ENCODE results near the gene MPRIP. TPM values are rescaled to one million over a fixed set of nuclear protein-coding genes. Genes with fewer than 3 reads are reported as not detected.

MPRIP gene
- total RNA-seq, 1 experiment from 2014 or later, result 132 TPM

DNA sequence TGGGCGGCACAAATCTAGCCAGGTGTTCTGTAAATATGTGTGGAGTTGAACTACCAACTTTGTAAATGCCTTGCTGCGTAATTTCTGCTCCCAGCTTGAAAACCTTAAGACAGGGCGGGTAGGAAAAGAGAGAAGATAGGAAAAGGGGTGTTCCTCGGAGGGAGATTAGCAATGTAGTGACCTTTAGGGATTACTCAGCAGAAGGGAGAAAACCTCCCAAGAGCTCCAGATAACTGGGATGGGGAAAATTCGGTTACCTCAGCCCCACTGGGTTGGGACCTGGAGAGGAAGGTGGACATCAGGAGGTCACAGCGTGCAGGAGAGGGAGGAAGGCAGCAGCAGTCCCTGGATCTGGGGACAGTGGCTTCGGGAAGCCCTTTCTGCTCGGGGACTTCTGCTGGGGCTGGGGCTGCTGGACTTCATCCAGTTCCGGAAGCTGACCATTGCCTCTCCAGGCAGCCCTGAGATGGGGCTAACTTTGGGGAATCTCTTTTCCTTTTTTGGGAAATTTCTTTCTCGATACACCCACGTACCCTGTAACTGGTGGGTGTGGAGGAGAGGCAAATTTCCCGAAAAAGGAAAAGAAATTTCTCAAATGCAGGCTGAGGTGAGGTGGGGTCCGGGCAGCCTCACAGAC is 39.2 kb downstream of the MPRIP start:
- no peak overlapping the region for H3K56ac ChIP-seq (ENCODE audit: insufficient read length, low read depth, low read length)
- no peak overlapping the region for H2BK12ac ChIP-seq (ENCODE audit: insufficient read length, low read depth, low read length)
- no peak overlapping the region for H2BK120ac ChIP-seq (ENCODE audit: low read depth, low read length, poor library complexity, severe bottlenecking)
- no peak overlapping the region for H2AK5ac ChIP-seq (ENCODE audit: insufficient read length, low read length)
- Mint-ChIP-seq H3K27ac (peak overlapping the region in 2 of 3 experiments; percentile 13 to 16; a peak in 3 of 7 replicates), H3K4me3 (no peak overlapping the region), H3K36me3 (ENCODE audit: insufficient read depth in 1 of 3, low read depth in 3 of 3) (peaks cover 3 to 43% (median 14%) of the 10 kb centered on the region in 3 experiments), H3K27me3 (ENCODE audit: low read depth) (no peaks in the 10 kb centered on the region), H3K9me3 (no peaks in the 10 kb centered on the region), H3K4me1 (peaks cover 4 to 9% of the 10 kb centered on the region in 2 experiments)
- no peak overlapping the region for H3K9ac ChIP-seq (ENCODE audit: extremely low read depth, insufficient read length, low read length)
- H3K4me2 ChIP-seq (ENCODE audit: insufficient read depth, insufficient read length, low read length), result no peak overlapping the region
- no peak overlapping the region for H2AFZ ChIP-seq (ENCODE audit: low read length)
- no peak overlapping the region for H2BK20ac ChIP-seq (ENCODE audit: low read depth, low read length, poor library complexity, severe bottlenecking)
- peaks cover 3% of the 10 kb centered on the region for H3K79me1 ChIP-seq (ENCODE audit: insufficient read depth, low read depth, low read length, poor library complexity, severe bottlenecking)
- no peaks in the 10 kb centered on the region for H3K23me2 ChIP-seq (ENCODE audit: insufficient read length, low read depth, low read length, poor library complexity, severe bottlenecking)
- no peak overlapping the region for H3K14ac ChIP-seq (ENCODE audit: insufficient read depth, low read length)
- H2BK15ac ChIP-seq (ENCODE audit: low read depth, low read length), result no peak overlapping the region
- no peak overlapping the region for H3T11ph ChIP-seq (ENCODE audit: low read length)
- TF ChIP-seq, protein P1, sequence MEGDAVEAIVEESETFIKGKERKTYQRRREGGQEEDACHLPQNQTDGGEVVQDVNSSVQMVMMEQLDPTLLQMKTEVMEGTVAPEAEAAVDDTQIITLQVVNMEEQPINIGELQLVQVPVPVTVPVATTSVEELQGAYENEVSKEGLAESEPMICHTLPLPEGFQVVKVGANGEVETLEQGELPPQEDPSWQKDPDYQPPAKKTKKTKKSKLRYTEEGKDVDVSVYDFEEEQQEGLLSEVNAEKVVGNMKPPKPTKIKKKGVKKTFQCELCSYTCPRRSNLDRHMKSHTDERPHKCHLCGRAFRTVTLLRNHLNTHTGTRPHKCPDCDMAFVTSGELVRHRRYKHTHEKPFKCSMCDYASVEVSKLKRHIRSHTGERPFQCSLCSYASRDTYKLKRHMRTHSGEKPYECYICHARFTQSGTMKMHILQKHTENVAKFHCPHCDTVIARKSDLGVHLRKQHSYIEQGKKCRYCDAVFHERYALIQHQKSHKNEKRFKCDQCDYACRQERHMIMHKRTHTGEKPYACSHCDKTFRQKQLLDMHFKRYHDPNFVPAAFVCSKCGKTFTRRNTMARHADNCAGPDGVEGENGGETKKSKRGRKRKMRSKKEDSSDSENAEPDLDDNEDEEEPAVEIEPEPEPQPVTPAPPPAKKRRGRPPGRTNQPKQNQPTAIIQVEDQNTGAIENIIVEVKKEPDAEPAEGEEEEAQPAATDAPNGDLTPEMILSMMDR (conservative IDR thresholded peaks at IDR 0.05), result no peak
- no peak for DNase-seq
- H4K8ac ChIP-seq (replicated peaks; ENCODE audit: insufficient read length, low read depth, low read length), result no peak overlapping the region
- no peak overlapping the region for H3K27ac ChIP-seq (ENCODE audit: insufficient read length, low read depth, low read length)
- H3K79me2 ChIP-seq (ENCODE audit: insufficient read depth, low read length), result no peaks in the 10 kb centered on the region
- no peaks in the 10 kb centered on the region for H3K4me1 ChIP-seq (ENCODE audit: insufficient read depth, low read length)
- no peak overlapping the region for H3K18ac ChIP-seq (ENCODE audit: insufficient read length, low read depth, low read length)
- H3K9me3 ChIP-seq (ENCODE audit: control insufficient read depth, low read depth, low read length), result no peaks in the 10 kb centered on the region
- H4K20me1 ChIP-seq (ENCODE audit: control insufficient read depth, insufficient read depth, insufficient read length), result no peaks in the 10 kb centered on the region
- H4K91ac ChIP-seq (ENCODE audit: insufficient read length, low read depth, low read length), result no peak overlapping the region
- H4K5ac ChIP-seq (ENCODE audit: insufficient read length, low read depth, low read length), result no peak overlapping the region
- no CpG with 5 or more reads among the region's 13 CpGs for WGBS (ENCODE audit: extremely low coverage, insufficient read length, low lambda C conversion rate)
- H2BK5ac ChIP-seq (ENCODE audit: insufficient read length, low read length), result no peak overlapping the region
- H3K27me3 ChIP-seq (ENCODE audit: insufficient read depth, low read length), result no peaks in the 10 kb centered on the region
- no peak overlapping the region for H3K23ac ChIP-seq (ENCODE audit: insufficient read length, low read depth, low read length)
- no peak overlapping the region for H3K4ac ChIP-seq (ENCODE audit: low read depth, low read length)

All from H9 (cell line).